ENCODE measurements around the gene SBF1. TPM values are rescaled to one million over a fixed set of nuclear protein-coding genes. Genes with fewer than 3 reads are reported as not detected.

The SBF1 gene
- total RNA-seq, 2 donors from 2014 or later: 68.3 to 101 TPM

DNA sequence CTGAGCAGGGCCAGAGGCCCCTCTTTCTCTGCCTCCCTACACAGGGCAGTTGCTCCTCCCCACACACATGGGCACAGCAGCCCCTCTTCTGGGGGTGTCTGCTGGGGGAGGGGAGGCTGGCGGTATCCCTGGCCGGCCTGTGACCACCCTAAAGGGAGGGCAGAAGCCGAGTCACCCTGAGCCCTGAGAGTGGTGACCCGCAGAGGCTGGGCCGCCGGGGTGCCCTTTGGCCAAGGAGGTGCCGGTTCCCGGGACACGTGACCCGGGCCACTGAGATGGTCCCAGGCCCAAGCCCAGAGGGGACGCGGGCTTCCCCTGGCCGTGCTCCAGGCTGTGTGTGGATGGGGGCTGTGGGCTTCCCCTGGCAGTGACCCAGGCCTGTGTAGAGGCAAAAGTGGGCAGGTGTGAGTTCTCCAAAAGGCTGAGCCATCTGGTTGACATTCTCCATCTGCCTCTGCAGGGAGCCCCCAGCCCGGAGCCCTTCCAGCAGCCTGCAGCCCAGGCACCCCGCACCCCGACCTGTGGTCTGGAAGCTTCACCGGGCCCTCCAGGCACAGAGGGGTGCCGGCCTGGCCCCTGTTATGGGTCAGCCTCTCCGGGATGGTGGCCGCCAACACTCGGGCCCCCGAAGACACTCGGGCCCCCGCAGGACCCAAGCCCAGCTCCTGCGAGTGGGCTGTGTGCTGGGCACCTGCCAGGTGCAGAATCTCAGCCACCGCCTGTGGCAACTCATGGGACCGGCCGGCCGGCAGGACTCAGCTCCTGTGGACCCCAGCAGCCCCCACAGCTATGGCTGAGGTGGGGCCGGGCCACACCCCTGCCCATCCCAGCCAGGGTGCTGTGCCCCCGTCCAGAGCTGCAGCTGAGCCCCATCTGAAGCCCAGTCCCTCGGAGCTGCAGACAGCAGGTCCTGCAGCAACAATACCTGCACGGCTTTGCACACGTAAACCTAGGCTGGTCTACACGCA, 7.6 kb upstream of the SBF1 start:
- Histone ChIP-seq H3K4me1 (peaks cover 15% of the 10 kb centered on the region), H3K27ac (no peak overlapping the region), H3K9me3 (no peaks in the 10 kb centered on the region), H3K4me3 (peak overlapping the region; percentile 52), H3K9ac (ENCODE audit: low read depth in 2 of 2, low read length in 2 of 2) (peak overlapping the region; percentile 51 to 78), H3K36me3 (no peaks in the 10 kb centered on the region), H3K27me3 (peaks cover 27% of the 10 kb centered on the region)
- no peak for TF ChIP-seq CTCF (IDR thresholded peaks at IDR 0.05)
- intact Hi-C loops (cut with DNase I): no loop called here
- DNase-seq: no peak

GRCh38 chr22:50481440-50482106, 6.7 kb upstream of the SBF1 start, which contains the start of gene ADM2:
Gene ADM2 (plus strand): TSS chr22:50481543. CDS start chr22:50481848, 305 bp downstream.
- Histone ChIP-seq H3K9ac (ENCODE audit: low read depth in 2 of 2, low read length in 2 of 2) (peak within 1 kb of the TSS; percentile 51 to 78), H3K4me1 (peaks cover 15% of the 10 kb centered on the region), H3K36me3 (no peaks in the 10 kb centered on the region), H3K4me3 (peak within 1 kb of the TSS; percentile 52), H3K27me3 (peaks cover 27% of the 10 kb centered on the region), H3K9me3 (no peaks in the 10 kb centered on the region), H3K27ac (no peak within 1 kb of the TSS)
- peak; percentile 67 for DNase-seq
- no peak for TF ChIP-seq CTCF (IDR thresholded peaks at IDR 0.05)
- intact Hi-C loops (cut with DNase I): no loop called here

GRCh38 chr22:50481045-50481439, 6.2 kb upstream of the SBF1 start:
- Histone ChIP-seq H3K36me3 (no peaks in the 10 kb centered on the region), H3K4me1 (peaks cover 15% of the 10 kb centered on the region), H3K9ac (ENCODE audit: low read depth in 2 of 2, low read length in 2 of 2) (peak overlapping the region in 1 of 2 donors; percentile 78), H3K27me3 (peaks cover 27% of the 10 kb centered on the region), H3K9me3 (no peaks in the 10 kb centered on the region), H3K27ac (no peak overlapping the region), H3K4me3 (peak overlapping the region; percentile 52)
- intact Hi-C loops (cut with DNase I): no loop called here
- no peak for TF ChIP-seq CTCF (IDR thresholded peaks at IDR 0.05)
- no peak for DNase-seq

- H3K27ac ChIP-seq: no peak overlapping the region
- intact Hi-C loops (cut with DNase I): no loop called here
- DNase-seq: no peak
- TF ChIP-seq CTCF (IDR thresholded peaks at IDR 0.05): no peak
- H3K9me3 ChIP-seq: no peaks in the 10 kb centered on the region
- peaks cover 19% of the 10 kb centered on the region for H3K4me1 ChIP-seq
- no peak overlapping the region for H3K4me3 ChIP-seq
- H3K9ac ChIP-seq (ENCODE audit: low read depth in 2 of 2, low read length in 2 of 2): no peak overlapping the region
- peaks cover 27% of the 10 kb centered on the region for H3K27me3 ChIP-seq
- H3K36me3 ChIP-seq: no peaks in the 10 kb centered on the region
Observed at GRCh38 chr22:50479721-50480120, 4.9 kb upstream of the SBF1 start.

- Histone ChIP-seq H3K4me3 (no peak overlapping the region), H3K9ac (ENCODE audit: low read depth in 2 of 2, low read length in 2 of 2) (no peak overlapping the region), H3K27ac (no peak overlapping the region), H3K36me3 (no peaks in the 10 kb centered on the region), H3K4me1 (peaks cover 24% of the 10 kb centered on the region), H3K27me3 (peaks cover 27% of the 10 kb centered on the region), H3K9me3 (no peaks in the 10 kb centered on the region)
- DNase-seq: no peak
- no peak for TF ChIP-seq CTCF (IDR thresholded peaks at IDR 0.05)
- intact Hi-C loops (cut with DNase I): no loop called here
Observed at GRCh38 chr22:50477923-50478322, 3.1 kb upstream of the SBF1 start.
